Measurements from ENCODE around the gene AHNAK.

AHNAK gene

GRCh38 chr11:62404435-62404834, 142.2 kb downstream of the AHNAK start:
- TF ChIP-seq CTCF (IDR thresholded peaks at IDR 0.05; ENCODE audit: low read depth, low read length) = no peak
- DNase-seq (ENCODE audit: low read depth in 2 of 2) = no peak
- H3K4me3 ChIP-seq (replicated peaks in 1 of 2; ENCODE audit: low read depth in 2 of 2, low read length in 2 of 2) = no peak overlapping the region

GRCh38 chr11:62402960-62403730, 143.5 kb downstream of the AHNAK start:
- DNase-seq (ENCODE audit: low read depth in 2 of 2) = no peak
- no peak overlapping the region for H3K4me3 ChIP-seq (replicated peaks in 1 of 2; ENCODE audit: low read depth in 2 of 2, low read length in 2 of 2)
- TF ChIP-seq CTCF (IDR thresholded peaks at IDR 0.05; ENCODE audit: low read depth, low read length) = no peak

GRCh38 chr11:62402226-62402959, 144.2 kb downstream of the AHNAK start:
- TF ChIP-seq CTCF (IDR thresholded peaks at IDR 0.05; ENCODE audit: low read depth, low read length) = no peak
- DNase-seq (ENCODE audit: low read depth in 2 of 2) = no peak

GRCh38 chr11:62401811-62402210, 144.8 kb downstream of the AHNAK start:
- no peak for TF ChIP-seq CTCF (IDR thresholded peaks at IDR 0.05; ENCODE audit: low read depth, low read length)
- H3K4me3 ChIP-seq (replicated peaks in 1 of 2; ENCODE audit: low read depth in 2 of 2, low read length in 2 of 2) = no peak overlapping the region
- no peak for DNase-seq (ENCODE audit: low read depth in 2 of 2)

More at GRCh38 chr11:62402226-62402959, 144.2 kb downstream of the AHNAK start:
- no peak overlapping the region for H3K4me3 ChIP-seq (replicated peaks in 1 of 2; ENCODE audit: low read depth in 2 of 2, low read length in 2 of 2)

GRCh38 chr11:62401356-62401755, 145.2 kb downstream of the AHNAK start:
- no peak for TF ChIP-seq CTCF (IDR thresholded peaks at IDR 0.05; ENCODE audit: low read depth, low read length)
- no peak overlapping the region for H3K4me3 ChIP-seq (replicated peaks in 1 of 2; ENCODE audit: low read depth in 2 of 2, low read length in 2 of 2)
- no peak for DNase-seq (ENCODE audit: low read depth in 2 of 2)

GRCh38 chr11:62400760-62401159, 145.8 kb downstream of the AHNAK start:
- no peak for TF ChIP-seq CTCF (IDR thresholded peaks at IDR 0.05; ENCODE audit: low read depth, low read length)
- peak; percentile 59 to 89 for DNase-seq (ENCODE audit: low read depth in 2 of 2)
- no peak overlapping the region for H3K4me3 ChIP-seq (replicated peaks in 1 of 2; ENCODE audit: low read depth in 2 of 2, low read length in 2 of 2)
